Mucosa of descending colon (tissue), 3 donors: ENCODE results near the gene STK25. TPM values are rescaled to one million over a fixed set of nuclear protein-coding genes. Genes with fewer than 3 reads are reported as not detected.
"Not testable (repeated sequence)": the region's sequence is repeated elsewhere in the genome, so short reads cannot be mapped to it uniquely, and the experiment has no call there.

ENCODE experiments used
- ATAC-seq: fragments of 200-7000 bp; cut with Tn5 transposase; one replicate; pipeline ENCODE4 v1.9.1; 2020; ENCODE audit warnings: mild to moderate bottlenecking, moderate library complexity
- DNase-seq, 3 donors: peaks; one replicate each; pipeline ENCODE4 v3.0.0-alpha.2; 2020
- H3K36me3 ChIP-seq: fragments of 200-600 bp; one replicate; pipeline ENCODE4 v1.8.0; 2021; ENCODE audit warnings: low read depth, mild to moderate bottlenecking
- H3K4me1 ChIP-seq: fragments of 200-600 bp; one replicate; pipeline ENCODE4 v1.8.0; 2021; ENCODE audit warnings: low read depth, mild to moderate bottlenecking
- H3K4me3 ChIP-seq: fragments of 200-600 bp; one replicate; pipeline ENCODE4 v1.8.0; 2021; ENCODE audit warnings: mild to moderate bottlenecking
- H3K9me3 ChIP-seq: fragments of 200-600 bp; one replicate; pipeline ENCODE4 v1.8.0; 2021; ENCODE audit warnings: mild to moderate bottlenecking
- CTCF ChIP-seq: fragments of 200-600 bp; IDR thresholded peaks from one replicate; pipeline ENCODE4 v1.8.0; 2022; ENCODE audit warnings: antibody characterized with exemption, mild to moderate bottlenecking
- intact Hi-C, 2 donors: fragments of 100-400 bp; cut with DNase I in 1 of 2; cut with micrococcal nuclease in 1 of 2; formaldehyde crosslinking; loops; one replicate each; pipeline versions ENCODE4 v1.11.0 to v1.11.1; 2022; cut with DNase I, micrococcal nuclease
- total RNA-seq, 3 donors: library from RNA; stranded (reverse); fragmentation: NEBNext Ultra II Directional in 2 of 3; extraction: Animal tissue kit (Norgen Biotek cat#: 25700) in 2 of 3; gene quantifications; one replicate each; pipeline versions ENCODE4 v1.2.1 to v1.2.4, GENCODE V29; 2021 to 2023
- donor health status: DM: no; HTN: no; CAD: no; lungs with moderate emphysema.
- donor health status: DM: no; HTN: no; CAD: no.
- donor health status: DM: no; HTN: yes; CAD: no.

STK25 gene
- total RNA-seq, 3 donors from 2014 or later, result 89.8 to 137 (median 129) TPM

DNA sequence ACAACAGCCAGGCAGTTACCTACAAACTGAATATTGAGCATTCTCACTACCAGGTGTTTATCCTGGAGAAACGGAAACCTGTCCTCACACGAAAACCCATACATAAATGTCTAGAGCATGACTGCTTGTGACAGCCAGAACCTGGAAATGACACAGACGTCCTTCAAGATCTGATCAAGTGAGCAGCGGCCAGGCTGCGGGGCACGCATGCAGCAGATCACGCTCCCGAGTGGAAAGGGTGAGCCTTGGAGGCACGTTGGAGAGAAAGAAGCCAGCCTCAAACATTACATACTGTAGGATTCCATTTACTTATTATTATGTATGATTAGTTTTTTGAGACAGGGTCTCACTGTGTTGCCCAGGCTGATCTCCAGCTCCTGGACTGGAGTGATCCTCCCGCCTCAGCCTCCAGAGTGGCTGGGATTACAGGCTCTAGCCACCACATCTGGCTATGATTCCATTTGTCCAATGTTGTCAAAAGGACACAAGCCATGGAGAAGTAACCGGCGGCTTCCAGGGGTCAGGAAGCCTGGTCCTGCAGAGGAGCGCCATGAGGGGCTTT lies 22.9 kb upstream of the STK25 start:
- no peaks in the 10 kb centered on the region for H3K4me1 ChIP-seq
- ATAC-seq (no peak), DNase-seq (no peak)
- TF ChIP-seq CTCF, result no peak
- H3K9me3 ChIP-seq, result no peaks in the 10 kb centered on the region
- no peak overlapping the region for H3K4me3 ChIP-seq
- H3K36me3 ChIP-seq, result no peaks in the 10 kb centered on the region
- intact Hi-C loops, result no loop called here

DNA sequence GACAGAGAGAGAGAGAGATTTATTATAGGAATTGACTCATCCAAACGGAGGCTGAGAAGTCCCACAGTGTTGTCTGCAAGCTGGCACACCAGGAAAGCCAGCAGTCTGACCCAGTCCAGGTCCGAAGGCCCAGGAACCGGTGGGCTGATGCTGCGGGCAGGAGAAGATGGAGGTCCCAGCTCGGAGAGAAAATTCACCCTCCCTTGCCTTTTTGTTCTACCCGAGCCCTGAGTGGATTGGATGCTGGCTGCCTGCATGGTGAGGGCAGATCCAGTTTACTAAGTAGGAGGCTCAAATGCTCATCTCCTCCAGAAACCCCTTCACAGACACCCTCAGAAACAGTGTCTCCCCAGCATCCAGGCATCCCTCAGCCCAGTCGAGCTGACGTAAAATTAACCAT lies 22.2 kb upstream of the STK25 start:
- Histone ChIP-seq H3K36me3 (no peaks in the 10 kb centered on the region), H3K4me1 (no peaks in the 10 kb centered on the region), H3K4me3 (no peak overlapping the region), H3K9me3 (no peaks in the 10 kb centered on the region)
- TF ChIP-seq CTCF, result no peak
- DNase-seq (no peak), ATAC-seq (no peak)
- intact Hi-C loops, result no loop called here

DNA sequence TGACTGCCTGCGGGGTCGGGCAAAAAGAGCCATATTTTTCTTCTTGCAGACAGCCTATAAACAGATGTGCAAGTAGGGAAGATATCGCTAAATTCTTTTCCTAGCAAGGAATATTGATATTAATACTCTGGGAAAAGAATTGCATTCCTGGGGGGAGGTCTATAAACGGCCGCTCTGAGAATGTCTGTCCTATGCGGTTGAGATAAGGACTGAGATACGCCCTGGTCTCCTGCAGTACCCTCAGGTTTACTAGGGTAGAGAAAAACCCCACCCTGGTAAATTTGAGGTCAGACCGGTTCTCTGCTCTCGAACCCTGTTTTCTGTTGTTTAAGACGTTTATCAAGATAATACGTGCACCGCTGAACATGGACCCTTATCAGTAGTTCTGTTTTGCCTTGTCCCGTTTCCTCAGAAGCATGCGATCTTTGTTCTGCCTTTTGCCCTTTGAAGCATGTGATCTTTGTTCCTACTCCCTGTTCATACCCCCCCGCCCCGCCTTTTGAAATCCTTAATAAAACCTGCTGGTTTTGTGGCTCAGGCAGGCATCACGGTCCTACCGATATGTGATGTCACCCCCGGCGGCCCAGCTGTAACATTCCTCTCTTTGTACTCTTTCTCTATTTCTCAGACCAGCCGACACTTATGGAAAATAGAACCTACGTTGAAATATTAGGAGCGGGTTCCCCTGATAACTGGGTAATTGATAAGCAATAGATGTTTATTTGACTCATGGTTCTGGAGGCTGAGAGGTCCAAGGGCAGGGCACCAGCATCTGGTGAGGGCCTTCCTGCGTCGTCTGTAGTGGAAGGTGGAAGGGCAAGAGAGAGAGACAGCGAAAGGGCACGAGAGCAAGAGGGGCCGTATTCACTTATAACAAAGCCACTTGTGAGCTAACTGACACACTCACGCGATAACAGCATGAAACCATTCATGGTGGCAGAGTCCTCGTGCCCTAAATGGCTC lies 17.7 kb upstream of the STK25 start:
- H3K9me3 ChIP-seq, H3K36me3 ChIP-seq, H3K4me1 ChIP-seq, DNase-seq, ATAC-seq, H3K4me3 ChIP-seq, intact Hi-C loops: not testable (repeated sequence)

- DNase-seq (no peak), ATAC-seq (no peak)
- H3K4me1 ChIP-seq, result no peaks in the 10 kb centered on the region
- TF ChIP-seq CTCF, result no peak
- intact Hi-C loops, result no loop called here
- H3K9me3 ChIP-seq, result no peaks in the 10 kb centered on the region
- no peak overlapping the region for H3K4me3 ChIP-seq
- H3K36me3 ChIP-seq, result no peaks in the 10 kb centered on the region
Measured at GRCh38 chr2:241522477-241522876, 14.1 kb upstream of the STK25 start.

GRCh38 chr2:241519669-241520068 lies 11.3 kb upstream of the STK25 start:
- intact Hi-C loops, result no loop called here
- TF ChIP-seq CTCF, result no peak
- no peak overlapping the region for H3K4me3 ChIP-seq
- H3K9me3 ChIP-seq, result no peaks in the 10 kb centered on the region
- ATAC-seq (no peak), DNase-seq (no peak)
- H3K4me1 ChIP-seq, result no peaks in the 10 kb centered on the region
- no peaks in the 10 kb centered on the region for H3K36me3 ChIP-seq

DNA sequence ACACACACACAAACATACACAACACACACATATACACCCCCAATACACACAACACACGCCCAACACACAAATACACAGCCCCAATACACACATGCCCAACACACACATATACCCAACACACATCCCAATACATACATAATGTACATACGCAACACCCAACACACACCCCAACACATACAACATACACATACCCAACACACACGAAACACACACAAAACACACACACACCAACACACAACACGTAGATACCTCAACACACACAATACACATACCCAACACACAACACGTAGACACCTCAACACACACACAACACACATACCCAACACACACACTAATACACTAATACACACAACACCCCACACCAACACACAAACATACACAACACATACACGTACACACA lies 8.9 kb upstream of the STK25 start:
- TF ChIP-seq CTCF, result no peak
- DNase-seq, result no peak
- Histone ChIP-seq H3K4me3 (no peak overlapping the region), H3K36me3 (no peaks in the 10 kb centered on the region), H3K4me1 (no peaks in the 10 kb centered on the region), H3K9me3 (no peaks in the 10 kb centered on the region)
- intact Hi-C loops, result no loop called here
- ATAC-seq, result no peak
